K562 (cell line): ENCODE measurements around the gene FNBP1.

ENCODE experiments used
- ARNT ChIP-seq, 2 experiments: fragments of 450-650 bp; IDR thresholded peaks; 2 replicates each; pipeline ENCODE4 v1.6.1; 2016; ENCODE audit warnings: mild to moderate bottlenecking in 1 of 2
- BCL6 ChIP-seq: fragments of 250-450 bp; sonication (Bioruptor Pico); IDR thresholded peaks from 2 replicates; pipeline ENCODE4 v1.4.0; 2020
- LCOR ChIP-seq: sonication (generic); formaldehyde crosslinking; IDR thresholded peaks from 2 replicates; pipeline ENCODE4 v1.8.0; 2022; ENCODE audit warnings: mild to moderate bottlenecking, missing genetic modification reagents
- MYNN ChIP-seq, 2 experiments: sonication (generic); formaldehyde crosslinking in 1 of 2; IDR thresholded peaks; 2 replicates each; pipeline versions ENCODE4 v1.5.0 to v1.6.1; 2016 to 2020; ENCODE audit warnings: antibody characterized with exemption in 1 of 2, missing genetic modification reagents in 1 of 2
- POLR3G ChIP-seq: IDR thresholded peaks from 2 replicates; pipeline ENCODE4 v1.6.1; 2011; ENCODE audit not compliant: insufficient read length, insufficient replicate concordance; ENCODE audit errors: extremely low read depth
- ZBTB8A ChIP-seq: fragments of 450-650 bp; IDR thresholded peaks from 2 replicates; pipeline ENCODE4 v1.6.1; 2018; ENCODE audit warnings: mild to moderate bottlenecking, moderate library complexity; ENCODE audit not compliant: partially characterized antibody
- ZNF780A ChIP-seq: fragments of 250-450 bp; sonication (Bioruptor Pico); IDR thresholded peaks from 2 replicates; pipeline ENCODE4 v1.5.0; 2021; ENCODE audit warnings: mild to moderate bottlenecking
- TF ChIP-seq, protein P1 (sequence below): sonication (generic); formaldehyde crosslinking; IDR thresholded peaks from 2 replicates; pipeline ENCODE4 v1.8.0; 2022; ENCODE audit warnings: mild to moderate bottlenecking, missing genetic modification reagents
- TF ChIP-seq, protein P2 (sequence below): sonication (generic); formaldehyde crosslinking; IDR thresholded peaks from 2 replicates; pipeline ENCODE4 v1.8.0; 2023; ENCODE audit warnings: mild to moderate bottlenecking, missing genetic modification reagents
- TF ChIP-seq, protein P3 (sequence below): fragments of 450-650 bp; formaldehyde crosslinking; IDR thresholded peaks from 2 replicates; pipeline ENCODE4 v1.4.0; 2022; ENCODE audit warnings: missing genetic modification characterization

DNA sequence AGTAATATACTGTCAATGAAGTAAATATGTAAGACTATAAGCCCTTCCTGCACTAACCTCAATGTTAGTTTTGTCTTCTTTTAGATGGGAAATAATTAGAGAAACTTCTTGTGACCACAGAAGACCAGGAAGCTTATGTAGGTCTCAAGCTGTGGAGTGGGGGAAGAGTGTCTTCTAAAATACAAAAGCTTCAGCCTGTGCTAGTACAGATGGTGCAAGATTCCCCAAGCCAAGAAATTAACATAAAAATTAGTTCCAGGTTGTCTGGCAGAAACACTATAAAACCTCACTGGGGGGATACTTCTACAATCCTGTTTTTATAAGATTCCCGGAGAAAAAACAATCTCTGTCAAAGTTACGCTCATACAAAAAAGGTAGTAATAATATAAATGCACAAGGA is 103.6 kb downstream of the FNBP1 start:
- TF ChIP-seq, protein P1, sequence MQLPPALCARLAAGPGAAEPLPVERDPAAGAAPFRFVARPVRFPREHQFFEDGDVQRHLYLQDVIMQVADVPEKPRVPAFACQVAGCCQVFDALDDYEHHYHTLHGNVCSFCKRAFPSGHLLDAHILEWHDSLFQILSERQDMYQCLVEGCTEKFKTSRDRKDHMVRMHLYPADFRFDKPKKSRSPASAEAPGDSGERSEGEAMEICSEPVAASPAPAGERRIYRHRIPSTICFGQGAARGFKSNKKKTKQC (CRISPR knock-in tag) = no peak
- TF ChIP-seq ARNT (IDR thresholded peaks at IDR 0.05) = no peak
- TF ChIP-seq, protein P2, sequence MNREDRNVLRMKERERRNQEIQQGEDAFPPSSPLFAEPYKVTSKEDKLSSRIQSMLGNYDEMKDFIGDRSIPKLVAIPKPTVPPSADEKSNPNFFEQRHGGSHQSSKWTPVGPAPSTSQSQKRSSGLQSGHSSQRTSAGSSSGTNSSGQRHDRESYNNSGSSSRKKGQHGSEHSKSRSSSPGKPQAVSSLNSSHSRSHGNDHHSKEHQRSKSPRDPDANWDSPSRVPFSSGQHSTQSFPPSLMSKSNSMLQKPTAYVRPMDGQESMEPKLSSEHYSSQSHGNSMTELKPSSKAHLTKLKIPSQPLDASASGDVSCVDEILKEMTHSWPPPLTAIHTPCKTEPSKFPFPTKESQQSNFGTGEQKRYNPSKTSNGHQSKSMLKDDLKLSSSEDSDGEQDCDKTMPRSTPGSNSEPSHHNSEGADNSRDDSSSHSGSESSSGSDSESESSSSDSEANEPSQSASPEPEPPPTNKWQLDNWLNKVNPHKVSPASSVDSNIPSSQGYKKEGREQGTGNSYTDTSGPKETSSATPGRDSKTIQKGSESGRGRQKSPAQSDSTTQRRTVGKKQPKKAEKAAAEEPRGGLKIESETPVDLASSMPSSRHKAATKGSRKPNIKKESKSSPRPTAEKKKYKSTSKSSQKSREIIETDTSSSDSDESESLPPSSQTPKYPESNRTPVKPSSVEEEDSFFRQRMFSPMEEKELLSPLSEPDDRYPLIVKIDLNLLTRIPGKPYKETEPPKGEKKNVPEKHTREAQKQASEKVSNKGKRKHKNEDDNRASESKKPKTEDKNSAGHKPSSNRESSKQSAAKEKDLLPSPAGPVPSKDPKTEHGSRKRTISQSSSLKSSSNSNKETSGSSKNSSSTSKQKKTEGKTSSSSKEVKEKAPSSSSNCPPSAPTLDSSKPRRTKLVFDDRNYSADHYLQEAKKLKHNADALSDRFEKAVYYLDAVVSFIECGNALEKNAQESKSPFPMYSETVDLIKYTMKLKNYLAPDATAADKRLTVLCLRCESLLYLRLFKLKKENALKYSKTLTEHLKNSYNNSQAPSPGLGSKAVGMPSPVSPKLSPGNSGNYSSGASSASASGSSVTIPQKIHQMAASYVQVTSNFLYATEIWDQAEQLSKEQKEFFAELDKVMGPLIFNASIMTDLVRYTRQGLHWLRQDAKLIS (CRISPR knock-in tag) = no peak
- no peak for TF ChIP-seq ZNF780A (CRISPR knock-in tag)
- no peak for TF ChIP-seq MYNN (IDR thresholded peaks at IDR 0.05)
- TF ChIP-seq MYNN (CRISPR knock-in tag; IDR thresholded peaks at IDR 0.05) = no peak
- no peak for TF ChIP-seq ZBTB8A
- TF ChIP-seq, protein P3, sequence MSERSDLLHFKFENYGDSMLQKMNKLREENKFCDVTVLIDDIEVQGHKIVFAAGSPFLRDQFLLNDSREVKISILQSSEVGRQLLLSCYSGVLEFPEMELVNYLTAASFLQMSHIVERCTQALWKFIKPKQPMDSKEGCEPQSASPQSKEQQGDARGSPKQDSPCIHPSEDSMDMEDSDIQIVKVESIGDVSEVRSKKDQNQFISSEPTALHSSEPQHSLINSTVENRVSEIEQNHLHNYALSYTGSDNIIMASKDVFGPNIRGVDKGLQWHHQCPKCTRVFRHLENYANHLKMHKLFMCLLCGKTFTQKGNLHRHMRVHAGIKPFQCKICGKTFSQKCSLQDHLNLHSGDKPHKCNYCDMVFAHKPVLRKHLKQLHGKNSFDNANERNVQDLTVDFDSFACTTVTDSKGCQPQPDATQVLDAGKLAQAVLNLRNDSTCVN = no peak
- TF ChIP-seq BCL6 (CRISPR knock-in tag) = no peak
- TF ChIP-seq POLR3G = no peak
- TF ChIP-seq LCOR (CRISPR knock-in tag) = no peak
